Naive B cell (primary cell): ENCODE measurements around the gene PRRG1. TPM values are rescaled to one million over a fixed set of nuclear protein-coding genes. Genes with fewer than 3 reads are reported as not detected.
"Not testable (repeated sequence)": the region's sequence is repeated elsewhere in the genome, so short reads cannot be mapped to it uniquely, and the experiment has no call there.

Experiments
- ATAC-seq, 2 donors: fragments of 150-1000 bp; cut with Tn5 transposase; 2 replicates each; pipeline ENCODE4 v1.10.0; 2021; ENCODE audit warnings: low read depth in 2 of 2, mild to moderate bottlenecking in 2 of 2, moderate library complexity in 2 of 2
- DNase-seq: peaks from one replicate; pipeline ENCODE4 v3.0.0; 2022
- H3K27ac Mint-ChIP-seq, 6 donors: one replicate each; pipeline ENCODE4 v1.8.0; 2020 to 2022; ENCODE audit warnings: mild to moderate bottlenecking in 6 of 6, mixed read lengths in 6 of 6, moderate library complexity in 5 of 6, inconsistent platforms in 2 of 6
- H3K27me3 Mint-ChIP-seq, 3 donors: one replicate each; pipeline ENCODE4 v1.8.0; 2021 to 2022; ENCODE audit warnings: mixed read lengths in 3 of 3, mild to moderate bottlenecking in 1 of 3
- H3K36me3 Mint-ChIP-seq, 2 donors: one replicate each; pipeline ENCODE4 v1.8.0; 2020 to 2022; ENCODE audit warnings: mixed read lengths in 2 of 2, inconsistent platforms in 1 of 2, mild to moderate bottlenecking in 1 of 2
- H3K4me1 Mint-ChIP-seq, 3 donors: one replicate each; pipeline ENCODE4 v1.8.0; 2020 to 2022; ENCODE audit warnings: mixed read lengths in 3 of 3, inconsistent platforms in 1 of 3, mild to moderate bottlenecking in 1 of 3, moderate library complexity in 1 of 3
- H3K4me3 Mint-ChIP-seq, 8 donors: one replicate each; pipeline ENCODE4 v1.8.0; 2020 to 2022; ENCODE audit warnings: mild to moderate bottlenecking in 8 of 8, mixed read lengths in 8 of 8, moderate library complexity in 8 of 8, inconsistent platforms in 2 of 8
- H3K9me3 Mint-ChIP-seq, 7 donors: one replicate each; pipeline ENCODE4 v1.8.0; 2020 to 2022; ENCODE audit warnings: mixed read lengths in 7 of 7, mild to moderate bottlenecking in 5 of 7, inconsistent platforms in 2 of 7, moderate library complexity in 1 of 7
- polyA plus RNA-seq, 6 donors: library from polyadenylated mRNA; unstranded; fragments of 300-500 nt; fragmentation: Illumina TruSeq; gene quantifications; one replicate each; pipeline ENCODE4 v1.2.3, GENCODE V29; 2021; ENCODE audit warnings: low read depth in 6 of 6

PRRG1 gene
- polyA plus RNA-seq, 6 donors from 2014 or later = not detected

DNA sequence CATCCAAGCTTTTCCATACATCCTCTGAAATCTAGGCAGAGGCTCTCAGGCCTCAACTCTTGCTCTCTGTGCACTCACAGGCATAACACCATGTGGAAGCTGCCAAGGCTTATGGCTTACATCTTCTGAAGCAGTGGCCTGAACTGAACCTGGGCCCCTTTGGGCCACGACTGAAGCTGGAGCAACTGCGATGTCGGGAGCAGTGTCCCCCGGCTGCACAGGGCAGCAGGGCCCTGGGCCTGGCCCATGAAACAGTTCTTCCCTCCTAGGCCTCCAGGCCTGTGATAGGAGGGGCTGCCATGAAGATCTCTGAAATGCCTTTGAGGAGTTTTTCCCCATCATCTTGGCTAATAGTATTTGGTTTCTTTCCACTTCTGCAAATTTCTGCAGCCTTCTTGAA, 39.2 kb downstream of the PRRG1 start:
- Mint-ChIP-seq H3K27me3 (no peaks in the 10 kb centered on the region), H3K4me1 (no peaks in the 10 kb centered on the region), H3K36me3 (no peaks in the 10 kb centered on the region), H3K4me3 (no peak overlapping the region), H3K9me3 (peaks cover 0 to 10% (median 0%) of the 10 kb centered on the region in 7 donors), H3K27ac (no peak overlapping the region)
- ATAC-seq (no peak), DNase-seq (no peak)

DNA sequence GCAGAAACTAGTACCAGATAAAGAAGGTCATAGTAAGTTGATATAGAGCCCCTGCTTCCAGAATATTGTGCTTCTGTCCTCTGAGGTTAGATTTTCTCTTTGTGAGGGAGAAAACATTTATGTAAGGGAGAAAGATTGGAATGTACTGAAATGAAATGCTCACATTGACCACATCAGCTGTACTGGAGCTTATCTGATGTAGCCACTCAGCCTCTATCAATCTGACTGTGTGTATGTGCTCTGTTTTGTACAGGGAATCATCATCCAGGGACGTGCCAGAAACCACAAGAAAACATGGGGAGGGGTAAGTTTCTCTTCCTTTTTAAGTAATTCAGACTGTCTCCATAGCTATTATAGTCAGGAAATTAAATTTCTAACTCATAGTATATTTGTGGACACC, 56.8 kb downstream of the PRRG1 start:
- ATAC-seq (no peak), DNase-seq (no peak)
- Mint-ChIP-seq H3K27me3 (peaks cover 0 to 8% (median 0%) of the 10 kb centered on the region in 3 donors), H3K27ac (no peak overlapping the region), H3K4me1 (no peaks in the 10 kb centered on the region), H3K9me3 (peaks cover 0 to 4% (median 0%) of the 10 kb centered on the region in 7 donors), H3K4me3 (no peak overlapping the region), H3K36me3 (no peaks in the 10 kb centered on the region)

DNA sequence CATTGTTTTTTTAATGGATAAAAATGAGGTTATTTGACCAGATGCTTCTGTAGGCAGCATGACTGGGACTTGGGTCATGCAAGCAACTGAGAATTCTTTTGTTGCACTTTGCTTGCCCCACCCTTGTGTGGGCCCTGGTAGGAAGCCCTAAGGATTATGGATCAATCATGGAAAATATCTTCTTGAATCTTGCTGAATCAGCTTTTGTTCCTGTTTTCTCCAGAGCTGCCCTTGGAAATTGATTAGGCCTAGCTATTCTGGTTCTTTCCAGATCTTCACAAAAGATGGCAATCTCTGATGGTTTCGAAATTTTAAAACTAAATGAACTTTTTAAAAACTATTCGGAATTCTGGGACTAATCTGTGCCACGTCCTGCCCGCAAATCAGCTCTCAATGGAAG, 58.6 kb downstream of the PRRG1 start:
- peaks cover 0 to 8% (median 0%) of the 10 kb centered on the region in 3 donors for H3K27me3 Mint-ChIP-seq
- ATAC-seq = no peak

DNA sequence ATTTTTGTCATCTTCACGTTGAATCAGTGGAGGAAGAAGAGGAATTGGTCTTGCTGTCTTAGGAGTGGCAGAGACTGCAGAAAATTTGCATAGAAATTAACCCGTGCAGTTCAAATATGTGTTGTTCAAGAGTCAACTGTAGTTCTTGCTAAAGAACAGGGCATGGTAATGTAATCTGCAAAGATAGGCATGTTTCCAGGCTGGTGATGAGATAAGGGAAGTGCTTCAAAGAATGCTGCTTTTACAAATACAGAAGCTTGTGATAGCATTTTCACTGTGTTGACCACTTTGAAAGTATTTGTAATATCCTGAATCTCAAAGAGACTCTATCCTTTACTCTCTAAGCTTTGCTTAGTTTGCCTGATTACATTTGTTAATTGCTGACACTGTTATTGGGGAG, 60.1 kb downstream of the PRRG1 start:
- H3K4me3 Mint-ChIP-seq = no peak overlapping the region
- DNase-seq = no peak
- H3K4me1 Mint-ChIP-seq = no peaks in the 10 kb centered on the region
- no peaks in the 10 kb centered on the region for H3K36me3 Mint-ChIP-seq
- no peak overlapping the region for H3K27ac Mint-ChIP-seq
- peaks cover 0 to 4% (median 0%) of the 10 kb centered on the region in 7 donors for H3K9me3 Mint-ChIP-seq
- peaks cover 0 to 8% (median 0%) of the 10 kb centered on the region in 3 donors for H3K27me3 Mint-ChIP-seq
- ATAC-seq = no peak

More for the DNA sequence above, 58.6 kb downstream of the PRRG1 start:
- H3K4me3 Mint-ChIP-seq = no peak overlapping the region
- no peaks in the 10 kb centered on the region for H3K4me1 Mint-ChIP-seq
- no peak for DNase-seq
- H3K9me3 Mint-ChIP-seq = peaks cover 0 to 4% (median 0%) of the 10 kb centered on the region in 7 donors
- no peaks in the 10 kb centered on the region for H3K36me3 Mint-ChIP-seq
- no peak overlapping the region for H3K27ac Mint-ChIP-seq

DNA sequence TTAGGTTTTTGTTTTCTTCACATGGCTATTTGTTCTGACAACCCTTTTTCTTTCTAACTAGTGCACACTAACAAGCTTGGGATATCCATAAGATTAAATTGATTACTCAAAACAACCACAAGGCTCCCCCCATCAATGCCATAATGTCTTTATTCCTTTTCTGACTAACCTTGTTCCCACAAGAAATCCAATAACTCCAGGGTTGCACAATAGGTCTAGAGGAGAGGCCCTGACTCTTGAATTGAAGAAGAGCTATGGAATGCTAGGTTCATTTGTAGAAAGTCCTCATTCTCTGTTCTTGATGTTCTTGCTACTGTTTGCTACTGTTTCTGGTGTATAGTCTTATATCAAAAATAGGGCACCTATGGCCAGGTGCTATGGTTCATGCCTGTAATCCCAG, 71.0 kb downstream of the PRRG1 start:
- no peaks in the 10 kb centered on the region for H3K27me3 Mint-ChIP-seq
- H3K4me3 Mint-ChIP-seq = no peak overlapping the region
- H3K27ac Mint-ChIP-seq = no peak overlapping the region
- ATAC-seq (no peak), DNase-seq (no peak)
- H3K9me3 Mint-ChIP-seq = peaks cover 0 to 2% (median 0%) of the 10 kb centered on the region in 7 donors
- no peaks in the 10 kb centered on the region for H3K36me3 Mint-ChIP-seq
- no peaks in the 10 kb centered on the region for H3K4me1 Mint-ChIP-seq

DNA sequence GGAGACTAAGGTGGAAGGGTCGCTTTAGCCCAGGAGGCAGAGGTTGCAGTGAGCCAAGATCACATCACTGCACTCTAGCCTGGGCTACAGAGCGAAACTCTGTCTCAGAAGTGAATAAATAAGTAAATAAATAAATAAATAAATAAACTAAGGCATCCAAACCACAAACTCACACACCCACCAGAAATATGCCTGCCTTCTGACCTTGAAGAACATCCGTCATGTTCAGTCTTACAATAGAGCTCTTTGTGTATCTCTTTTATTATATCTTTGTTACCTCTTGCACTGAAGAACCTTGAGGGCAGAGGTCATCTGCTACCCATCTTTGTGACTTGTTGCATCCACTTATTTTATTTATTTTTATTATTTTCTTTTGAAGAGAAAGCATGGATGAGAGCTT, 71.6 kb downstream of the PRRG1 start:
- no peak overlapping the region for H3K4me3 Mint-ChIP-seq
- H3K27me3 Mint-ChIP-seq = no peaks in the 10 kb centered on the region
- peaks cover 0 to 2% (median 0%) of the 10 kb centered on the region in 7 donors for H3K9me3 Mint-ChIP-seq
- H3K36me3 Mint-ChIP-seq = no peaks in the 10 kb centered on the region
- ATAC-seq (no peak), DNase-seq (no peak)
- H3K4me1 Mint-ChIP-seq = no peaks in the 10 kb centered on the region
- no peak overlapping the region for H3K27ac Mint-ChIP-seq

DNA sequence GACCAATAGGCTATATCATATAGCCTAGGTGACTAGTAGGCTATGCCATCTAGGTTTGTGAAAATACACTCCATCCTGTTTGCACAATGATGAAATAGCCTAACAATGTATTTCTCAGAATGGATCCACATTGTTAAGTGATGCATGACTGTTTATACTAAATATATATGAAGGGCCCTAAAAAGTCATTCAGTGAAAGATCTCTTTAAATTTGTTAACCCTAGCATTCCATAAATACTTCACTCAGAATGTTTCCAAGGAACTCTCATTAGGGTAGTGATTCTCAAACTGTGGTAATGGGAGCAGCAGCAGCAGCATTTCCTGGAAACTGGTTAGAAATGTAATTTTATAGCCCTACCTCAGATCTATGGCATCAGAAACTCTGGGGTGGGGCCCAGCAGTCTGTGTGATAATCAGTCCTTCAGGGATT, 74.9 kb downstream of the PRRG1 start:
- Mint-ChIP-seq H3K9me3 (peaks cover 0 to 4% (median 0%) of the 10 kb centered on the region in 7 donors), H3K27me3 (no peaks in the 10 kb centered on the region), H3K4me1 (no peaks in the 10 kb centered on the region), H3K27ac (no peak overlapping the region), H3K4me3 (no peak overlapping the region), H3K36me3 (no peaks in the 10 kb centered on the region)
- DNase-seq (no peak), ATAC-seq (no peak)

DNA sequence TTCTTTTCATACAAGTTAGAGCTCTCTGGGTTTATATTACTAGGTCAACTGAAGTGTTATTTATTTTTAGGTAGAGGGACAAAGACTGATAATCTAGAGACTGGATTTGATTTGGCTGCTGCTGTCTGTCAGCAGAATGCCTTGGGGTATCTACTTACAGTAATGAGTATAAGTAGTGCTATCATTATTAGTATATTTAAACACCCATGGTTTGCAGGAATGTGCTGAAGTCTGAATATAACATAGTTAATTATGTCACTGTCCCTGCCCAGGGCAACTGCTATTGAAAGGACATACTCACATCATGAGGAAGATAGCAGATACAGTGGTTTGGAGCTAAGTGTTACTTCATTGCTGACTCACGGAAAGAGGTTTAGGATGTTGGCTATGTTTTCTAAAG, 76.2 kb downstream of the PRRG1 start:
- DNase-seq (no peak), ATAC-seq (no peak)
- no peaks in the 10 kb centered on the region for H3K4me1 Mint-ChIP-seq
- H3K4me3 Mint-ChIP-seq = no peak overlapping the region
- H3K9me3 Mint-ChIP-seq = peaks cover 0 to 9% (median 0%) of the 10 kb centered on the region in 7 donors
- H3K36me3 Mint-ChIP-seq = peaks cover 0 to 5% of the 10 kb centered on the region in 2 donors
- no peaks in the 10 kb centered on the region for H3K27me3 Mint-ChIP-seq
- no peak overlapping the region for H3K27ac Mint-ChIP-seq

DNA sequence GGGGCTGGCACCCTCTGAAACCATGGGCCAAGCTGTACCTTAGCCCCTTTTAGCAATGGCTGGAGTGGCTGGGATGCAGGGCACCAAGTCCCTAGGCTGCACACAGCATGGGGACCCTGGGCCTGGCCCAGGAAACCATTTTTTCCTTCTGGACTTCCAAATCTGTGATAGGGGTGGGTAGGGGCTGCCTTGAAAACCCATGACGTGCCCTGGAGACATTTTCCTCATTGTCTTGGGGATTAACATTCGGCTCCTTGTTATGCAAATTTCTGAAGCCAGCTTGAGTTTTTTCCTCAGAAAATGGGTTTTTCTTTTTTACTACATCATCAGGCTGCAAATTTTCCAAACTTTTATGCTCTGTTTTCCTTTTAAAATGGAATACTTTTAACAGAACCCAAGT, 79.8 kb downstream of the PRRG1 start:
- peaks cover 0 to 14% (median 9%) of the 10 kb centered on the region in 3 donors for H3K27me3 Mint-ChIP-seq
- H3K4me1 Mint-ChIP-seq, H3K4me3 Mint-ChIP-seq, H3K9me3 Mint-ChIP-seq, DNase-seq, ATAC-seq, H3K27ac Mint-ChIP-seq, H3K36me3 Mint-ChIP-seq: not testable (repeated sequence)

DNA sequence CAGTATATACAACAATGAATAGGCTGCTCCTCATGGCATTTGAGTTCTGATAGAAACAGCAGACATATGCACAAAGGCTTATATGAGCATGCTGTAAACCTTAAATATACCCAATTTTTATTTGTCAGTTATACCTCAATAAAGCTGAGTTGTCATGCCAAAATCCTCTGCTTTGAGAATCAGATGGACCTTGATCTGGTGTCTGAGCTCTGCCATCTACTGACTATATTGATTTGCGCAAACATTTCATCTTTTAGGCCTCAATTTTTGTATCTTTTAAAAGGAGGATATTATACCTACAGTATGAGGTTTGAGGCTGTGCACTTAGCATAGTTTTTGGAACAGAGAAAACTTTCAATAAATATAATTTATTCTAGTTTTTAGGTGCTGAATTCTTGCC, 85.2 kb downstream of the PRRG1 start:
- no peak for ATAC-seq
- Mint-ChIP-seq H3K27ac (no peak overlapping the region), H3K4me1 (no peaks in the 10 kb centered on the region), H3K36me3 (peaks cover 0 to 3% of the 10 kb centered on the region in 2 donors), H3K9me3 (peaks cover 0 to 8% (median 0%) of the 10 kb centered on the region in 7 donors), H3K27me3 (peaks cover 0 to 14% (median 9%) of the 10 kb centered on the region in 3 donors), H3K4me3 (no peak overlapping the region)
- DNase-seq = no peak

DNA sequence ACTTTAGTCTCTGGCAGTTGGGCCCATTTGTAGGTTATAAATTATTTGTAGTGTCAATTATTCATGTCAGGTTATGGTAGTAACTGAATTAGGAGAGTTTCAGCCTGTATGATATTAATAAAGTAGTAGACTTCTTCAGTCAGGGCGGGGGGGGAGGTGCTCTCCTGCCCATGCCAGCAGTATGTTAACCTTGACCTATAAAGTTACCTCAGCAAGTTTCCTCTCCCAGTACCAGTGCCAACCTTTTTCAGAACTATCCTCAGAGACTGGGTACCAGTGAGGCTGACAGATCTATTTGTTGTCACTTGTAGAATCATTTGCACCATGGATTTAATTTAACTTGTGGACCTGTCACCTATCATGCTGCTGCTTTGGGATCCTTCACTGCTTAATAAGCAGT, 88.0 kb downstream of the PRRG1 start:
- no peak for DNase-seq
- Mint-ChIP-seq H3K36me3 (no peaks in the 10 kb centered on the region), H3K27ac (no peak overlapping the region), H3K4me1 (no peaks in the 10 kb centered on the region), H3K9me3 (peaks cover 0 to 7% (median 0%) of the 10 kb centered on the region in 7 donors), H3K27me3 (peaks cover 0 to 14% (median 9%) of the 10 kb centered on the region in 3 donors), H3K4me3 (no peak overlapping the region)
- no peak for ATAC-seq

DNA sequence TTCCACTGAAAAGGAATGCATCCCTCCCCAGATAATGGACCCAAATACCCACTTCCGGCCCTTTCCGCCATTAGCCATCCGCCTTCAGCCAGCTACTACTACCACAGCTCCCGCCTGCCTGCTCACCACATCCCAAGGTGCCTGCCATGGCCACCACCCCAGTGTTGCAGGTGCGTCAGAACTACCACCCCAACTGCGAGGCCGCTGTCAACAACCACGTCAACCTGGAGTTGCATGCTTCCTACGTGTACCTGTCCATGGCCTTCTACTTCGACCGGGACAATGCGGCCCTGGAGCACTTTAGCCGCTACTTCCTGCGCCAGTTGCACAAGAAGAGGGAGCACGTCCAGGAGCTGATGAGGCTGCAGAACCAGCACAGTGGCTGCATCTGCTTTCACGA, 92.2 kb downstream of the PRRG1 start:
- DNase-seq = no peak
- no peaks in the 10 kb centered on the region for H3K4me1 Mint-ChIP-seq
- H3K36me3 Mint-ChIP-seq = no peaks in the 10 kb centered on the region
- H3K9me3 Mint-ChIP-seq = peaks cover 0 to 3% (median 0%) of the 10 kb centered on the region in 7 donors
- no peak for ATAC-seq
- no peak overlapping the region for H3K4me3 Mint-ChIP-seq
- no peak overlapping the region for H3K27ac Mint-ChIP-seq
- H3K27me3 Mint-ChIP-seq = no peaks in the 10 kb centered on the region

DNA sequence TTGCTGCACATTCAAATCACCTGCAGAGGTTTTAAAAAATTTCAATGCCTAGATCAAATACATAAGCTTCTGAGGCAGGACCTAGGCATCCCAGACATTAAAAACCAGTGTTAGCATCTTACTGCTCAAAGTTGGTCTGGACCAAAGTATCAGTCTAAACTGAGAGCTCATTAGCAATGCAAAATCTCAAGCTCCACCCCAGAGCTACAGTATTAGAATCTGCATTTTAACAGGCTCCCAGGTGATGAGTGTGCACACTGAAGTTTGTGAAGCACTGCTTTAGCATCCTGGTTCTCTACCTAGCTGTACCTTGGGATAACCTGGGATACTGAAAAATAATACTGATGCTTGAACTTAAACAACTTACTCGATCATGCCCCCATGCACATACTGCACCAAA, 96.0 kb downstream of the PRRG1 start:
- Mint-ChIP-seq H3K9me3 (peaks cover 0 to 6% (median 2%) of the 10 kb centered on the region in 7 donors), H3K27me3 (no peaks in the 10 kb centered on the region), H3K36me3 (no peaks in the 10 kb centered on the region), H3K27ac (no peak overlapping the region), H3K4me1 (no peaks in the 10 kb centered on the region), H3K4me3 (no peak overlapping the region)
- DNase-seq (no peak), ATAC-seq (no peak)

DNA sequence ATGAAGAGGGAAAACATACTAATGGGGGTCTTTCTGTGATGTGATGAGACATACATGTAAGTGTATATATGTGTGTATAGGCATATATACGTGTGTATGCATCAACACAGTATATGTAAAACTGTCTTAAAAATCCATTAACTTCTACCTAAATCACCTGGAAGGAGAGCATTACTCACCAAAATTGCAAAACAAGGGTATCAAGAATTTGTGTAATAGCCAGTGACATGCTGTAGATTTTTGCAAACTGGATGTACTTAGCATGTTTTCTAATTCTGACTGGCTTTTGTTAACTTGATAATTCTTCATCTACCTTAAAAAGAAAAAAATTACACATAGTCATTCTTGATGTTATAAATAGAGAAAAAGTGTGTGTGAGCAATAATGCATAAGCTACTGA, 104.7 kb downstream of the PRRG1 start:
- no peaks in the 10 kb centered on the region for H3K4me1 Mint-ChIP-seq
- H3K9me3 Mint-ChIP-seq = peaks cover 0 to 5% (median 3%) of the 10 kb centered on the region in 7 donors
- ATAC-seq (no peak), DNase-seq (no peak)
- no peak overlapping the region for H3K4me3 Mint-ChIP-seq
- no peaks in the 10 kb centered on the region for H3K36me3 Mint-ChIP-seq
- peaks cover 0 to 19% (median 6%) of the 10 kb centered on the region in 3 donors for H3K27me3 Mint-ChIP-seq
- H3K27ac Mint-ChIP-seq = no peak overlapping the region
